Lung (tissue), 12 donors: ENCODE data around the gene OR5AS1. TPM values are rescaled to one million over a fixed set of nuclear protein-coding genes. Genes with fewer than 3 reads are reported as not detected.
"Not testable (repeated sequence)": the region's sequence is repeated elsewhere in the genome, so short reads cannot be mapped to it uniquely, and the experiment has no call there.

Experiments used
- ATAC-seq: fragments of 200-7000 bp; cut with Tn5 transposase; one replicate; pipeline ENCODE4 v1.9.1; 2020; ENCODE audit warnings: moderate number of reproducible peaks; ENCODE audit not compliant: insufficient read depth, low FRiP score
- DNase-seq, 3 donors: peaks; one replicate each; pipeline ENCODE4 v3.0.0-alpha.2; 2013 to 2017
- H3K27ac ChIP-seq, 2 donors: one replicate each; pipeline ENCODE4 v1.5.1; 2013; ENCODE audit warnings: mild to moderate bottlenecking in 2 of 2, moderate library complexity in 2 of 2, control low read depth in 1 of 2, inconsistent platforms in 1 of 2, low read depth in 1 of 2, low read length in 1 of 2
- H3K27me3 ChIP-seq, 3 donors: one replicate each; pipeline ENCODE4 v1.5.1; 2013; ENCODE audit warnings: low read length in 2 of 3; ENCODE audit not compliant: control insufficient read depth in 3 of 3, insufficient read depth in 3 of 3
- H3K36me3 ChIP-seq, 4 donors: one replicate each; pipeline ENCODE4 v1.5.1; 2013; ENCODE audit warnings: low read length in 4 of 4, mild to moderate bottlenecking in 1 of 4, moderate library complexity in 1 of 4; ENCODE audit not compliant: control insufficient read depth in 4 of 4, insufficient read depth in 4 of 4
- H3K4me1 ChIP-seq, 5 donors: one replicate each; pipeline ENCODE4 v1.5.1; 2013; ENCODE audit warnings: low read length in 5 of 5, mild to moderate bottlenecking in 2 of 5, moderate library complexity in 1 of 5; ENCODE audit not compliant: control insufficient read depth in 5 of 5, insufficient read depth in 5 of 5
- H3K4me3 ChIP-seq: one replicate; pipeline ENCODE4 v1.5.1; 2013; ENCODE audit warnings: mild to moderate bottlenecking, control low read depth, moderate library complexity
- H3K9ac ChIP-seq, 2 donors: one replicate each; pipeline ENCODE4 v1.5.1; 2013; ENCODE audit warnings: low read length in 2 of 2, control low read depth in 1 of 2; ENCODE audit not compliant: insufficient read depth in 1 of 2
- H3K9me3 ChIP-seq, 4 donors: one replicate each; pipeline ENCODE4 v1.5.1; 2013; ENCODE audit warnings: low read length in 3 of 4, mild to moderate bottlenecking in 1 of 4, moderate library complexity in 1 of 4; ENCODE audit not compliant: control insufficient read depth in 4 of 4, insufficient read depth in 3 of 4
- WGBS, 2 donors: extraction: QIAGEN DNeasy Blood & Tissue Kit; methylation state at CpG; one replicate each; pipeline ENCODE4 v1.1.7; 2013; 5-methylcytosine and 5-hydroxymethylcytosine counted together
- polyA plus RNA-seq, 2 donors: library from polyadenylated mRNA; stranded (reverse); fragments of 200-250 nt; gene quantifications; one replicate each; pipeline ENCODE4 v1.2.1, GENCODE V29; 2013
- total RNA-seq, 2 donors: library from RNA; depleted of rRNA in 1 of 2; stranded (reverse); fragments of >200 nt in 1 of 2; gene quantifications; one replicate each; pipeline ENCODE4 v1.2.1, GENCODE V29; 2014 to 2021
- TF ChIP-seq, protein P1 (sequence below): IDR thresholded peaks from 2 replicates; pipeline ENCODE4 v1.5.1; 2012; ENCODE audit warnings: mild to moderate bottlenecking; ENCODE audit errors: control extremely low read depth, extremely low read depth
- donor health status: control.
- donor health status: control.
- donor health status: Bipolar disorder and iron deficiency.
- donor health status: healthy.
- donor health status: DM: yes; HTN: yes; CAD: no.

OR5AS1 gene
- total and polyA plus RNA-seq, 4 donors: not detected

DNA sequence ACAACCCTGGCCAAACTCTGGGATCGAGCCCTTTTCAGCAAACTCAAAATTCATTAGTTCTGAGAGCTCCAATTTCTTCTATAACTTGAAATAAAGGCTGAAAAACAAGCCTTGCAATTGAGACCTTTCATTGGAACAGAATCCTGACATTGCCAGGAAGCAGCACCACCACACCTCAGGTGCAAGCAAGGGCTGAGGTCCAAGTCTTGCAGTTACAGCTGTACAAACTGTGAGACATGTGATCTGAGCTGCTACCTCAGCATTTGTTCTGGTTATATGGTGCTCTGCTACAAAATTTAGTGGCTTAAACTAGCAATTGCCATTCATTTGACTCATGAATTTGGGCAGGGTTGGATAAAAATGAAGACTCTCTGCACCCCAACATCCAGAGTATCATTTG, 18.1 kb downstream of the OR5AS1 start:
- no peak overlapping the region for H3K9ac ChIP-seq
- 60 to 63% methylated on average over 1 of the region's 1 CpG for WGBS, 2 donors
- no peaks in the 10 kb centered on the region for H3K36me3 ChIP-seq
- no peaks in the 10 kb centered on the region for H3K4me1 ChIP-seq
- TF ChIP-seq, protein P1, sequence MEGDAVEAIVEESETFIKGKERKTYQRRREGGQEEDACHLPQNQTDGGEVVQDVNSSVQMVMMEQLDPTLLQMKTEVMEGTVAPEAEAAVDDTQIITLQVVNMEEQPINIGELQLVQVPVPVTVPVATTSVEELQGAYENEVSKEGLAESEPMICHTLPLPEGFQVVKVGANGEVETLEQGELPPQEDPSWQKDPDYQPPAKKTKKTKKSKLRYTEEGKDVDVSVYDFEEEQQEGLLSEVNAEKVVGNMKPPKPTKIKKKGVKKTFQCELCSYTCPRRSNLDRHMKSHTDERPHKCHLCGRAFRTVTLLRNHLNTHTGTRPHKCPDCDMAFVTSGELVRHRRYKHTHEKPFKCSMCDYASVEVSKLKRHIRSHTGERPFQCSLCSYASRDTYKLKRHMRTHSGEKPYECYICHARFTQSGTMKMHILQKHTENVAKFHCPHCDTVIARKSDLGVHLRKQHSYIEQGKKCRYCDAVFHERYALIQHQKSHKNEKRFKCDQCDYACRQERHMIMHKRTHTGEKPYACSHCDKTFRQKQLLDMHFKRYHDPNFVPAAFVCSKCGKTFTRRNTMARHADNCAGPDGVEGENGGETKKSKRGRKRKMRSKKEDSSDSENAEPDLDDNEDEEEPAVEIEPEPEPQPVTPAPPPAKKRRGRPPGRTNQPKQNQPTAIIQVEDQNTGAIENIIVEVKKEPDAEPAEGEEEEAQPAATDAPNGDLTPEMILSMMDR: no peak
- ATAC-seq (no peak), DNase-seq (no peak)
- H3K27me3 ChIP-seq: no peaks in the 10 kb centered on the region
- H3K4me3 ChIP-seq: no peak overlapping the region
- no peak overlapping the region for H3K27ac ChIP-seq
- peaks cover 0 to 8% (median 0%) of the 10 kb centered on the region in 4 donors for H3K9me3 ChIP-seq

- WGBS, 2 donors: 71 to 72% methylated on average over 4 of the region's 4 CpGs
Observed at GRCh38 chr11:56048480-56048879, 21.0 kb downstream of the OR5AS1 start.

GRCh38 chr11:56049487-56049886, 22.0 kb downstream of the OR5AS1 start:
- 90 to 92% methylated on average over 2 of the region's 2 CpGs for WGBS, 2 donors
- H3K4me3 ChIP-seq: no peak overlapping the region
- H3K27ac ChIP-seq: no peak overlapping the region
- H3K36me3 ChIP-seq: no peaks in the 10 kb centered on the region
- TF ChIP-seq, protein P1: no peak
- no peak for DNase-seq
- no peak for ATAC-seq
- H3K9me3 ChIP-seq: peaks cover 0 to 5% (median 0%) of the 10 kb centered on the region in 4 donors
- H3K27me3 ChIP-seq: no peaks in the 10 kb centered on the region
- H3K9ac ChIP-seq: no peak overlapping the region
- no peaks in the 10 kb centered on the region for H3K4me1 ChIP-seq

More at GRCh38 chr11:56048480-56048879, 21.0 kb downstream of the OR5AS1 start:
- TF ChIP-seq, protein P1: no peak
- Histone ChIP-seq H3K4me3 (no peak overlapping the region), H3K9me3 (peaks cover 0 to 2% (median under 1%) of the 10 kb centered on the region in 4 donors), H3K9ac (no peak overlapping the region), H3K36me3 (no peaks in the 10 kb centered on the region), H3K4me1 (no peaks in the 10 kb centered on the region), H3K27ac (no peak overlapping the region), H3K27me3 (no peaks in the 10 kb centered on the region)
- ATAC-seq: no peak
- no peak for DNase-seq

DNA sequence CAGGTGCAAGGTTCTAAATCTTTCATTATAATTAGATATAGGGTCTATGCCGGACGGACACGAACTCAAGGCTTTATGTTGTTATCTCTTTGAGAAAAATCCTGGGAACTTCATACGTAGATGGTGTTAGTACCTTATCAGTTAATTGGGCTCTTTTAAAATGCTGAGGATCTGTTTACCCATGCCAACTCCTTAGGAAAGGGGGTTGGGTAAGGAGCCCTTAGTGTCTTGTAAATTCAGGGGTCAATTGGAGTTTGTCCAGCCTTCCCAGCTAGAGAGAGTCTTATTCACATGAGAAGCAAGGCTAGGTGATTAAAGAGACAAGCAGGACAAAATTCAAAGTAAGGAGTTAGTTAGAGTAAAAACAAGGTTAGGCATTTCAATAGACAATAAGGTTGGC, 28.9 kb downstream of the OR5AS1 start:
- not testable (repeated sequence) for H3K4me3 ChIP-seq, H3K36me3 ChIP-seq, DNase-seq, H3K9ac ChIP-seq, H3K9me3 ChIP-seq, H3K27ac ChIP-seq, H3K27me3 ChIP-seq, ATAC-seq, H3K4me1 ChIP-seq
- WGBS, 2 donors: 40 to 42% methylated on average over 4 of the region's 4 CpGs

DNA sequence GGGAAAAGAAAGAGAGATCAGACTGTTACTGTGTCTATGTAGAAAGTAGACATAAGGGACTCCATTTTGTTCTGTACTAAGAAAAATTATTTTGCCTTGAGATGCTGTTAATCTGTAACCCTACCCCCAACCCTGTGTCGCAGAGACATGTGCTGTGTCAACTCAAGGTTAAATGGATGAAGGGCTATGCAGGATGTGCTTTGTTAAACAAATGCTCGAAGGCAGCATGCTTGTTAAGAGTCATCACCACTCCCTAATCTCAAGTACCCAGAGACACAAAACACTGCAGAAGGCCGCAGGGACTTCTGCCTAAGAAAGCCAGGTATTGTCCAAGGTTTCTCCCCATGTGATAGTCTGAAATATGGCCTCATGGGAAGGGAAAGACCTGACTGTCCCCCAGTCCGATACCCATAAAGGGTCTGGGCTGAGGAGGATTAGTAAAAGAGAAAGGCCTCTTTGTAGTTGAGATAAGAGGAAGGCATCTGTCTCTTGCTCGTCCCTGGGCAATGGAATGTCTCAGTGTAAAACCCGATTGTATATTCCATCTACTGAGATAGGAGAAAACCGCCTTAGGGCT, 30.3 kb downstream of the OR5AS1 start:
- not testable (repeated sequence) for H3K9me3 ChIP-seq, H3K27me3 ChIP-seq, H3K4me1 ChIP-seq, H3K27ac ChIP-seq, H3K36me3 ChIP-seq, DNase-seq, H3K4me3 ChIP-seq, ATAC-seq, H3K9ac ChIP-seq
- 28 to 31% methylated on average over 7 of the region's 7 CpGs for WGBS, 2 donors

DNA sequence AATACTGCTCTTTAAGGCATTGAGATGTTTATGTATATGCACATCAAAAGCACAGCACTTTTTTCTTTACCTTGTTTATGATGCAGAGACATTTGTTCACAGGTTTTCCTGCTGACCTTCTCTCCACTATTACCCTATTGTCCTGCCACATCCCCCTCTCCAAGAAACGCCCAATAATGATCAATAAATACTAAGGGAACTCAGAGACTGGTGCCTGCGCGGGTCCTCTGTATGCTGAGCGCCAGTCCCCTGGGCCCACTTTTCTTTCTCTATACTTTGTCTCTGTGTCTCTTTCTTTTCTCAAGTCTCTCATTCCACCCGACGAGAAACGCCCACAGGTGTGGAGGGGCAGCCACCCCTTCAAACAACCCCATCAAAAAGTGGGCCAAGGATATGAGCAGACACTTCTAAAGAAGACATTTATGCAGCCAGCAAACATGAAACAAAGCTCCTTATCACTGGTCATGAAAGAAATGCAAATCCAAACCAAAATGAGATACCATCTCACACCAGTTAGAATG, 30.9 kb downstream of the OR5AS1 start:
- H3K4me3 ChIP-seq, H3K27ac ChIP-seq, H3K9me3 ChIP-seq, ATAC-seq, DNase-seq, H3K9ac ChIP-seq, H3K27me3 ChIP-seq, H3K4me1 ChIP-seq, H3K36me3 ChIP-seq: not testable (repeated sequence)
- WGBS, 2 donors: 77% methylated on average over 7 of the region's 7 CpGs
